Cardiac muscle cell (in vitro differentiated cells and primary cell): ENCODE measurements around the gene ZYX. TPM values are rescaled to one million over a fixed set of nuclear protein-coding genes. Genes with fewer than 3 reads are reported as not detected.

Experiments used
- DNase-seq, 2 donors: peaks; one replicate each; pipeline versions ENCODE4 v3.0.0 to v3.0.0-alpha.2; 2010 to 2017; ENCODE audit warnings: low read depth in 1 of 2, low spot score in 1 of 2
- H3K27ac ChIP-seq: fragments of 200-600 bp; sonication (generic); 2 replicates; pipeline ENCODE4 v1.5.1; 2016
- H3K27me3 ChIP-seq: fragments of 200-600 bp; sonication (generic); 2 replicates; pipeline ENCODE4 v1.6.0; 2016; ENCODE audit warnings: control low read depth
- H3K36me3 ChIP-seq: fragments of 200-600 bp; sonication (generic); 2 replicates; pipeline ENCODE4 v1.5.1; 2016; ENCODE audit warnings: control low read depth
- H3K4me1 ChIP-seq: fragments of 200-600 bp; sonication (generic); 2 replicates; pipeline ENCODE4 v1.8.1; 2017; ENCODE audit warnings: low read depth, mild to moderate bottlenecking, mixed run types
- H3K4me3 ChIP-seq: fragments of 200-600 bp; sonication (generic); 2 replicates; pipeline ENCODE4 v1.5.1; 2016; ENCODE audit warnings: mild to moderate bottlenecking
- H3K9me3 ChIP-seq: fragments of 200-600 bp; sonication (generic); 2 replicates; pipeline ENCODE4 v1.5.1; 2017; ENCODE audit warnings: low read depth, mild to moderate bottlenecking, control low read depth
- CTCF ChIP-seq: IDR thresholded peaks from 2 replicates; pipeline ENCODE4 v1.5.1; 2012; ENCODE audit warnings: low read depth, mild to moderate bottlenecking, low read length
- polyA plus RNA-seq: library from polyadenylated mRNA; unstranded; fragments of >200 nt; fragmentation: Nextera tagmentation; extraction: Ambion mirVana; gene quantifications from 2 replicates; pipeline ENCODE4 v1.2.1, GENCODE V29; 2016
- total RNA-seq: library from RNA; depleted of rRNA; stranded (reverse); fragments of >200 nt; gene quantifications from 2 replicates; pipeline ENCODE4 v1.2.3, GENCODE V29; 2016

The ZYX gene
- total and polyA plus RNA-seq, 2 experiments from 2014 or later, result 57.2 to 98.4 TPM

DNA sequence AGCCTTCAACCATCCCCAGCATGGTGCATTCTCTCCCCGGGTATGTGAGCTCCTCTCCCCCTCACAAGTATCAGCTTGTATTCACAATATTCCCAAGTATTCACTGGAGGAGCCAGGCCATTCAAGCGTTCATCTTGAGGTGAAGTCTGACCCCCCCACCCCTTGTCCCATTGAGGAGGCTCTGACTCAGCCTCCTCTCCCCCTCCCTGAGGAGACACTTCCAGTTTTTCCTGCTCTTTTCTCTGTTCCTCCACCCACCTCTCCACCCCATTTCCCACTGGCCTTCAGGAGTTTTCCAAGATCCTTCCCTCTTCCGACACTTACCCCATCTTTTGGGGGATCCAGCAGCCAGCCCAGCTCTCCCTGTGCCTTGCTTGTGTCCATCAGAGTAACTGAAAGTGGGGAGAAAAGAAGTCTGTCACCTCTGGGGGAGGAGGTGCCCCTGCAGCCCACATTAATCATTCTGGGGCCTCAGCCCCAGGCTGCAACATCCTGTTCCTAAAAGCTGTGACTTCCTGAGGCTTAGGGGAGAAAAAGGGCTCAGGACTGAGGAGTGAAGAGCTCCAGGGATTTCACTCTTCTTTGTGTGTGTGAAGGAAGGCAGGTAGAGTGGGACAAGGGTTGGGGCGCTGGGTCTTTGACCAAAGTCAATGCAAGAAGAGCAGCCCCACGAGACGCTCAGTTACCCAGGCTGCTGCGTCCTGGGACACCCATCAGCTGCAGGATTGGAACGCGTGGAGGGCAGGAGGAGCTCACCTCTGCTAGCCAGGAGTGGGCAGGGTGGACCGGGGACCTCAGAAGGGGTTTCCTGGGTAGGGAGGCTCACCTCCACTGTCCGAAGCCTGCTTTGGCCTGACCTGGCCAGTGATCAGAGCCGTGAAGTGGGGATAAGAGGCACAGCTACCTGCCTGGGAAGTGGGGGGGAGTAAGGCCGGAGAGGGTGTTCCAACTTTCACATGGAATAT lies 26.4 kb downstream of the ZYX start:
- DNase-seq, result no peak
- Histone ChIP-seq H3K4me1 (peaks cover 8% of the 10 kb centered on the region), H3K4me3 (no peak overlapping the region), H3K27me3 (peaks cover 13% of the 10 kb centered on the region), H3K9me3 (no peaks in the 10 kb centered on the region), H3K27ac (no peak overlapping the region), H3K36me3 (no peaks in the 10 kb centered on the region)
- no peak for TF ChIP-seq CTCF

GRCh38 chr7:143408252-143408685 lies 27.1 kb downstream of the ZYX start:
- H3K4me1 ChIP-seq, result peaks cover 8% of the 10 kb centered on the region
- H3K9me3 ChIP-seq, result no peaks in the 10 kb centered on the region
- H3K36me3 ChIP-seq, result no peaks in the 10 kb centered on the region
- H3K4me3 ChIP-seq, result peak overlapping the region; percentile 24
- H3K27me3 ChIP-seq, result peaks cover 13% of the 10 kb centered on the region
- no peak for DNase-seq
- H3K27ac ChIP-seq, result no peak overlapping the region
- TF ChIP-seq CTCF, result no peak

- Histone ChIP-seq H3K4me3 (peak within 1 kb of the TSS; percentile 24), H3K36me3 (no peaks in the 10 kb centered on the region), H3K27ac (no peak within 1 kb of the TSS), H3K4me1 (peaks cover 8% of the 10 kb centered on the region), H3K9me3 (no peaks in the 10 kb centered on the region), H3K27me3 (peaks cover 13% of the 10 kb centered on the region)
- peak; percentile 40 for TF ChIP-seq CTCF
- DNase-seq, result peak in 1 of 2 donors; percentile 30
Observed at GRCh38 chr7:143408686-143409561, 27.8 kb downstream of the ZYX start, which contains the start of gene EPHA1. Gene EPHA1 (minus strand): TSS chr7:143408856. CDS start chr7:143408805, 51 bp downstream.

GRCh38 chr7:143410521-143411004 lies 29.4 kb downstream of the ZYX start:
- DNase-seq, result peak in 1 of 2 donors; percentile 82
- Histone ChIP-seq H3K27ac (no peak overlapping the region), H3K4me3 (no peak overlapping the region), H3K4me1 (peaks cover 8% of the 10 kb centered on the region), H3K27me3 (peaks cover 13% of the 10 kb centered on the region), H3K9me3 (no peaks in the 10 kb centered on the region), H3K36me3 (no peaks in the 10 kb centered on the region)
- TF ChIP-seq CTCF, result no peak

DNA sequence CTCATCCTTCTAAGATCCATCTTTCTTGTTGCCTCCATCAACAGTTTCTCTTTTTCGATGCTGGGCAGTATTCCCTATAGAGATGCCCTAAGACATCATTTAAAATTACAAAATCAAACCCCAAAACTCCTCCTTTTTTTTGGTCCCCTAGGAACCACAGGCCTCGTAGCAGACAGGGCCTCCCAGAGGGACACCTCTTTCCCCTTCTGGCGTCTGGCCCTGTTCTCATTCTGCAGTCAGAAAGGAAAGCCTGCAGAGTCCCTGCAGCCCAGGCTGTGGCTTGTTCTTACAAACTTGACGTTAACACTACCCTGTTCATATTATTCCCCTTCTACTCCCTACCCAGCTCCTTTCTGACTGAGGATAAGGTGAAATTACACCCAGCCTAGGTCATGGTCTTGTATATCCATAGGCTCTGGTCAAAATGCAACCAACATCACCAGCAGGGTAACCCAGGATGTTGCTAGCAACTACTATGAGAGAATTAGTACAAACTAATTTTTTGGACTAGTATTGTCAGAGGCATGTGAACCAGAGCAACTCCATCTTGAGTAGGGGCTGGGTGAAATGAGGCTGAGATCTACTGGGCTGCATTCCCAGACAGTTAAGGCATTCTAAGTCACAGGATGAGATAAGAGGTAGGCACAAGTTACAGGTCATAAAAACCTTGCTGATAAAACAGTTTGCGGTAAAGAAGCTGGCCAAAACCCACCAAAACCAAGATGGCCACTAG lies 31.0 kb downstream of the ZYX start:
- Histone ChIP-seq H3K36me3 (no peaks in the 10 kb centered on the region), H3K4me3 (no peak overlapping the region), H3K27me3 (peaks cover 13% of the 10 kb centered on the region), H3K4me1 (peaks cover 8% of the 10 kb centered on the region), H3K27ac (no peak overlapping the region), H3K9me3 (no peaks in the 10 kb centered on the region)
- no peak for DNase-seq
- no peak for TF ChIP-seq CTCF
